Measurements from ENCODE around the gene GFI1.

- TF ChIP-seq POLR2A (IDR thresholded peaks at IDR 0.05), result no peak
- TF ChIP-seq, protein P1, sequence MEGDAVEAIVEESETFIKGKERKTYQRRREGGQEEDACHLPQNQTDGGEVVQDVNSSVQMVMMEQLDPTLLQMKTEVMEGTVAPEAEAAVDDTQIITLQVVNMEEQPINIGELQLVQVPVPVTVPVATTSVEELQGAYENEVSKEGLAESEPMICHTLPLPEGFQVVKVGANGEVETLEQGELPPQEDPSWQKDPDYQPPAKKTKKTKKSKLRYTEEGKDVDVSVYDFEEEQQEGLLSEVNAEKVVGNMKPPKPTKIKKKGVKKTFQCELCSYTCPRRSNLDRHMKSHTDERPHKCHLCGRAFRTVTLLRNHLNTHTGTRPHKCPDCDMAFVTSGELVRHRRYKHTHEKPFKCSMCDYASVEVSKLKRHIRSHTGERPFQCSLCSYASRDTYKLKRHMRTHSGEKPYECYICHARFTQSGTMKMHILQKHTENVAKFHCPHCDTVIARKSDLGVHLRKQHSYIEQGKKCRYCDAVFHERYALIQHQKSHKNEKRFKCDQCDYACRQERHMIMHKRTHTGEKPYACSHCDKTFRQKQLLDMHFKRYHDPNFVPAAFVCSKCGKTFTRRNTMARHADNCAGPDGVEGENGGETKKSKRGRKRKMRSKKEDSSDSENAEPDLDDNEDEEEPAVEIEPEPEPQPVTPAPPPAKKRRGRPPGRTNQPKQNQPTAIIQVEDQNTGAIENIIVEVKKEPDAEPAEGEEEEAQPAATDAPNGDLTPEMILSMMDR (IDR thresholded peaks at IDR 0.05), result no peak
These were observed 39.6 kb downstream of the GFI1 start for GRCh38 chr1:92447033-92447681.

Data from uterus (tissue), 2 donors.